Calu3 (cell line): ENCODE results near the gene POLA2. TPM values are rescaled to one million over a fixed set of nuclear protein-coding genes. Genes with fewer than 3 reads are reported as not detected.

Source experiments
- BruUV-seq: library from RNA; stranded (reverse); fragments of 400-500 nt; replicated peaks from 2 replicates; lab custom pipeline; 2021; lab: Mats Ljungman, UMichigan
- CTCF ChIA-PET: fragments of 300-600 bp; sonication (Branson Sonifier 250); formaldehyde crosslinking; loops from one replicate; lab custom pipeline; 2022; ENCODE audit warnings: antibody characterized with exemption; lab: Charles Lee
- DNase-seq: peaks from one replicate; pipeline ENCODE4 v3.0.0; 2022
- H3K27ac Mint-ChIP-seq: one replicate; pipeline ENCODE4 v1.8.0; 2022; ENCODE audit warnings: mixed read lengths; ENCODE audit not compliant: unreplicated experiment
- H3K27me3 Mint-ChIP-seq: one replicate; pipeline ENCODE4 v1.8.0; 2022; ENCODE audit warnings: mixed read lengths; ENCODE audit not compliant: unreplicated experiment
- H3K36me3 Mint-ChIP-seq: one replicate; pipeline ENCODE4 v1.8.0; 2022; ENCODE audit warnings: mild to moderate bottlenecking, moderate library complexity, mixed read lengths; ENCODE audit not compliant: insufficient read depth, unreplicated experiment
- H3K4me1 Mint-ChIP-seq: one replicate; pipeline ENCODE4 v1.8.0; 2022; ENCODE audit warnings: mild to moderate bottlenecking, low read depth, mixed read lengths; ENCODE audit not compliant: unreplicated experiment
- H3K4me3 Mint-ChIP-seq: one replicate; pipeline ENCODE4 v1.8.0; 2022; ENCODE audit warnings: mild to moderate bottlenecking, low read depth, moderate library complexity, mixed read lengths; ENCODE audit not compliant: unreplicated experiment
- H3K9me3 Mint-ChIP-seq: one replicate; pipeline ENCODE4 v1.8.0; 2022; ENCODE audit warnings: low read depth, mixed read lengths; ENCODE audit not compliant: unreplicated experiment
- intact Hi-C: fragments of 100-400 bp; cut with micrococcal nuclease; formaldehyde crosslinking; loops from one replicate; pipeline ENCODE4 v1.10.0; 2022; ENCODE audit not compliant: unreplicated experiment
- total RNA-seq: library from RNA; stranded (reverse); gene quantifications from 2 replicates; pipeline ENCODE4 v1.2.3, GENCODE V29; 2022
- TF ChIP-seq, protein P1 (sequence below): fragments of 200-600 bp; IDR thresholded peaks from one replicate; pipeline ENCODE4 v1.8.0; 2022; ENCODE audit warnings: antibody characterized with exemption; ENCODE audit not compliant: unreplicated experiment

The POLA2 gene
- total RNA-seq, 1 experiment from 2014 or later = 40.4 TPM

DNA sequence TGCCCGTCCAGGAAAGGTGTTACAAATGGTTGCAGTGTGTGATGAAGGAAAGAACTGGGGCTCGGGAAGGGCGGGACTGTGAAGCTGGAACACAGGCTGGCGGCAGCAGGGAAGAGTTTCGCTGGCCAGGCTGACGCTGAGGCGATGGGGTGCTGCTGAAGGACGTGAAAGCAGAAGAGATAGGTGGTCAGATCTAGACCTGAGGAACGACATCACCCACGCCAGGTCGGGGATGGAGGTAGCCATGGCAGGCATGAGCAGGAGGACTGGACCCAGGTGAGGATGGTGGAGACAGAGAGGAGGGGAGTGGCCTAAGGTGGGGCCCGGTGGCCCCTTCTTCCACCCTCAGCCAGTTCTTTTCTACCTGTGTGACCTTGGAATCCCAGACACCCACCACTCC lies 62.1 kb downstream of the POLA2 start:
- peaks cover 18% of the 10 kb centered on the region for H3K4me1 Mint-ChIP-seq
- H3K27me3 Mint-ChIP-seq = no peaks in the 10 kb centered on the region
- H3K9me3 Mint-ChIP-seq = no peaks in the 10 kb centered on the region
- DNase-seq = no peak
- TF ChIP-seq, protein P1, sequence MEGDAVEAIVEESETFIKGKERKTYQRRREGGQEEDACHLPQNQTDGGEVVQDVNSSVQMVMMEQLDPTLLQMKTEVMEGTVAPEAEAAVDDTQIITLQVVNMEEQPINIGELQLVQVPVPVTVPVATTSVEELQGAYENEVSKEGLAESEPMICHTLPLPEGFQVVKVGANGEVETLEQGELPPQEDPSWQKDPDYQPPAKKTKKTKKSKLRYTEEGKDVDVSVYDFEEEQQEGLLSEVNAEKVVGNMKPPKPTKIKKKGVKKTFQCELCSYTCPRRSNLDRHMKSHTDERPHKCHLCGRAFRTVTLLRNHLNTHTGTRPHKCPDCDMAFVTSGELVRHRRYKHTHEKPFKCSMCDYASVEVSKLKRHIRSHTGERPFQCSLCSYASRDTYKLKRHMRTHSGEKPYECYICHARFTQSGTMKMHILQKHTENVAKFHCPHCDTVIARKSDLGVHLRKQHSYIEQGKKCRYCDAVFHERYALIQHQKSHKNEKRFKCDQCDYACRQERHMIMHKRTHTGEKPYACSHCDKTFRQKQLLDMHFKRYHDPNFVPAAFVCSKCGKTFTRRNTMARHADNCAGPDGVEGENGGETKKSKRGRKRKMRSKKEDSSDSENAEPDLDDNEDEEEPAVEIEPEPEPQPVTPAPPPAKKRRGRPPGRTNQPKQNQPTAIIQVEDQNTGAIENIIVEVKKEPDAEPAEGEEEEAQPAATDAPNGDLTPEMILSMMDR = no peak
- CTCF ChIA-PET = interaction anchor here (1.0 kb wide), 1 partner anchor 8 kb away, joined by 3 read pairs; no protein-coding TSS in a partner anchor
- H3K36me3 Mint-ChIP-seq = peaks cover 81% of the 10 kb centered on the region
- intact Hi-C loops = no loop called here
- H3K27ac Mint-ChIP-seq = peak overlapping the region; percentile 76
- no peak overlapping the region for H3K4me3 Mint-ChIP-seq
- BruUV-seq = no TSS peak

DNA sequence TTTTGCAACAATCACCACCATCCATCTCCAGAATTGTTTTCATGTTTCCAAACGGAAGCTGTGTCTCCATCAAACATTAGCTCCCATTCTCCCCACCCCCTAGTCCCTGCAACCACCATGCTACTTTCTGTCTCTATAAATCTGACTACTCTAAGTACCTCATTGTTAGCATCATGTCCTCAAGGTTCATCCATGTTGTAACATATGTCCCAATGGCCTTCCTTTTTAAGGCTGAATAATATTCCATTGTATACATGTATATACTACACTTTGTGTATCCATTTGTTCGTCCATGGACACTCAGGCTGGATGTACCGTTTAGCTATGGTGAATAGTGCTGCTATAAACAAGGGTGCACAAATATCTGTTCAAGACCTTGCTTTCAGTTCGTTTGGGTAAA lies 63.7 kb downstream of the POLA2 start:
- no peak for DNase-seq
- Mint-ChIP-seq H3K4me3 (no peak overlapping the region), H3K4me1 (peaks cover 26% of the 10 kb centered on the region), H3K9me3 (no peaks in the 10 kb centered on the region), H3K27me3 (no peaks in the 10 kb centered on the region), H3K27ac (peak overlapping the region; percentile 72), H3K36me3 (peaks cover 88% of the 10 kb centered on the region)
- TF ChIP-seq, protein P1 = no peak
- CTCF ChIA-PET = interaction anchor here (0.7 to 0.9 kb wide), 2 partner anchors 8 to 10 kb away, joined by 4 read pairs; partner anchors contain the start of gene DPF2
- intact Hi-C loops = no loop called here
- no TSS peak for BruUV-seq

DNA sequence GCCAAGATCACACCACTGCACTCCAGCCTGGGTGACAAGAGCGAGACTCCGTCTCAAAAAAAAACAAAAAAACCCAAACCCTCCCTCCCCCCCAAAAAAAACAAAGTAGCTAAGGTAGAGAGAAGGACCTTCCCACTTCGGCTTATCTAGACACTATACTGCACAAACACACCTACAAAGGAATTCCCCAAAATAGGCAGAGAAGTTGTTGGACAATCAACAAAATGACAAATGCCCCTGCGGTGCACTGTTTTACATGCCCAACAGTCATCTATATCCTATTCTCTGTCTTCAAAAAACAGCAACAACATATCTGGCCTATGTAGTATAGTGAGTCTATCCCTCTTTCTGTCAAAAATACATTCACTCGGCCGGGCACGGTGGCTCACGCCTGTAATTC lies 65.3 kb downstream of the POLA2 start:
- CTCF ChIA-PET = interaction anchor here (0.6 to 1.3 kb wide), 3 partner anchors 10 to 14 kb away, joined by 4 to 8 read pairs (median 4); partner anchors contain the start of gene CDC42EP2

DNA sequence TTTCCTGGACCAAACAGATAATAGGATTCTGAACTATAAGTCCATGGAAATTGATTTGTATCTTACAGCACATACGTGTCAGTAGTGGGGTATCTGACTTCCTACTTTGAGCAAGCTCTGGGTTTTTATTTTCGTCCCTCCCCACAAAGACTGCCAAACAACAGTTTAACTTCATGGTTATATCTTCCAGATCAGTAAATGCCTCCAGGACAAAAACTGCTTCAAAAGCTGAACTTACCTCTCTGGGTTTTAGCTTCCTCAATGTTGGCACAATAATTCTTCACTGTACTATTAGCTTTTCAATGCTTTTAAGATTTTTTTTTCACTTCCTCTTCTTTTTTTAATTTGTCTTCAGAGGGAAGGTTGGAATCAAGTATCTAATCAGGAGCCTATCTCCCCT lies 67.7 kb downstream of the POLA2 start:
- Mint-ChIP-seq H3K27me3 (no peaks in the 10 kb centered on the region), H3K4me1 (peaks cover 8% of the 10 kb centered on the region), H3K36me3 (peaks cover 61% of the 10 kb centered on the region), H3K4me3 (no peak overlapping the region), H3K27ac (peak overlapping the region; percentile 83), H3K9me3 (no peaks in the 10 kb centered on the region)
- CTCF ChIA-PET = interaction anchor here (0.6 to 2.7 kb wide), 6 partner anchors 13 to 566 kb away, joined by 4 to 59 read pairs (median 6); partner anchors contain the start of gene POLA2
- DNase-seq = no peak
- TF ChIP-seq, protein P1 = no peak
- intact Hi-C loops = no loop called here
- no TSS peak for BruUV-seq

More for the DNA sequence above, 65.3 kb downstream of the POLA2 start:
- H3K36me3 Mint-ChIP-seq = peaks cover 72% of the 10 kb centered on the region
- no TSS peak for BruUV-seq
- no peaks in the 10 kb centered on the region for H3K27me3 Mint-ChIP-seq
- no peak for DNase-seq
- H3K4me3 Mint-ChIP-seq = no peak overlapping the region
- H3K4me1 Mint-ChIP-seq = peaks cover 24% of the 10 kb centered on the region
- intact Hi-C loops = no loop called here
- TF ChIP-seq, protein P1 = no peak
- peak overlapping the region; percentile 48 for H3K27ac Mint-ChIP-seq
- H3K9me3 Mint-ChIP-seq = no peaks in the 10 kb centered on the region
